Stimulated activated CD8-positive, alpha-beta memory T cell treated with anti-CD3 and anti-CD28 coated beads, Interleukin-15, amount 100 ng/mL, for 24 hours (primary cell): Measurements from ENCODE around the gene RPRD1B.

Experiments
- DNase-seq: peaks from one replicate; pipeline ENCODE4 v3.0.0-alpha.2; 2020; ENCODE audit warnings: low read depth

Gene RPRD1B

GRCh38 chr20:38121741-38122140 is 88.2 kb downstream of the RPRD1B start:
- no peak for DNase-seq

- DNase-seq, result no peak
These were observed 89.6 kb downstream of the RPRD1B start for GRCh38 chr20:38123021-38123587.

GRCh38 chr20:38125157-38126056 is 91.9 kb downstream of the RPRD1B start:
- no peak for DNase-seq

GRCh38 chr20:38126146-38126921 is 92.8 kb downstream of the RPRD1B start:
- DNase-seq, result no peak

- no peak for DNase-seq
These were observed 93.5 kb downstream of the RPRD1B start for GRCh38 chr20:38126932-38127621.

- DNase-seq, result no peak
These were observed 94.5 kb downstream of the RPRD1B start for GRCh38 chr20:38127920-38128528.

GRCh38 chr20:38128691-38129090 is 95.1 kb downstream of the RPRD1B start:
- DNase-seq, result no peak

- DNase-seq, result no peak
These were observed 95.8 kb downstream of the RPRD1B start for GRCh38 chr20:38129248-38129865.

- no peak for DNase-seq
These were observed 96.5 kb downstream of the RPRD1B start for GRCh38 chr20:38129893-38130609.

GRCh38 chr20:38130687-38131587 is 97.4 kb downstream of the RPRD1B start:
- no peak for DNase-seq

- no peak for DNase-seq
These were observed 98.1 kb downstream of the RPRD1B start for GRCh38 chr20:38131588-38132121.

GRCh38 chr20:38132156-38132909 is 98.8 kb downstream of the RPRD1B start:
- DNase-seq, result no peak

- no peak for DNase-seq
These were observed 99.5 kb downstream of the RPRD1B start for GRCh38 chr20:38132910-38133501.

GRCh38 chr20:38133680-38134426 is 100.3 kb downstream of the RPRD1B start:
- no peak for DNase-seq

- DNase-seq, result no peak
These were observed 101.1 kb downstream of the RPRD1B start for GRCh38 chr20:38134427-38135270.

- DNase-seq, result no peak
These were observed 101.7 kb downstream of the RPRD1B start for GRCh38 chr20:38135271-38135650.
